CD14-positive monocyte (primary cell): Measurements from ENCODE around the gene CHST6. TPM values are rescaled to one million over a fixed set of nuclear protein-coding genes. Genes with fewer than 3 reads are reported as not detected.
"Not testable (repeated sequence)": the region's sequence is repeated elsewhere in the genome, so short reads cannot be mapped to it uniquely, and the experiment has no call there.

ENCODE experiments used
- DNase-seq, 3 donors: peaks; one replicate each; pipeline ENCODE4 v3.0.0-alpha.2; 2011 to 2022
- H2AFZ ChIP-seq: 2 replicates; pipeline ENCODE4 v1.6.0; 2012; ENCODE audit warnings: mild to moderate bottlenecking, low read depth, low read length, inconsistent platforms; ENCODE audit not compliant: insufficient read depth, poor library complexity, severe bottlenecking
- H3K27ac ChIP-seq, 2 donors: 1 replicate in 1 of 2; 2 replicates in 1 of 2; pipeline ENCODE4 v1.5.1; 2012 to 2013; ENCODE audit warnings: low read length in 2 of 2, control low read depth in 1 of 2, inconsistent platforms in 1 of 2, low read depth in 1 of 2, mild to moderate bottlenecking in 1 of 2
- H3K27me3 ChIP-seq, 2 donors: one replicate each; pipeline versions ENCODE4 v1.6.0 to v1.6.1; 2011 to 2013; ENCODE audit warnings: low read length in 2 of 2; ENCODE audit not compliant: control insufficient read depth in 2 of 2, insufficient read depth in 2 of 2
- H3K36me3 ChIP-seq, 2 donors: replicated peaks in 1 of 2; 1 replicate in 1 of 2; 2 replicates in 1 of 2; pipeline versions ENCODE4 v1.5.1 to v1.6.1; 2012 to 2013; ENCODE audit warnings: low read length in 2 of 2, control low read depth in 1 of 2, inconsistent platforms in 1 of 2, mild to moderate bottlenecking in 1 of 2; ENCODE audit not compliant: insufficient read depth in 2 of 2, control insufficient read depth in 1 of 2
- H3K4me1 ChIP-seq, 2 donors: 1 replicate in 1 of 2; 2 replicates in 1 of 2; pipeline versions ENCODE4 v1.5.1 to v1.6.1; 2012 to 2013; ENCODE audit warnings: low read length in 2 of 2, control low read depth in 1 of 2, inconsistent platforms in 1 of 2, mild to moderate bottlenecking in 1 of 2, moderate library complexity in 1 of 2; ENCODE audit not compliant: insufficient read depth in 2 of 2, control insufficient read depth in 1 of 2
- H3K4me2 ChIP-seq: replicated peaks from 2 replicates; pipeline ENCODE3; 2012; ENCODE audit warnings: low read length, moderate library complexity, mild to moderate bottlenecking; ENCODE audit not compliant: poor library complexity, severe bottlenecking; ENCODE audit errors: extremely low read depth
- H3K4me3 ChIP-seq, 3 experiments: fragments of 200-600 bp in 1 of 3; sonication (generic) in 1 of 3; replicated peaks in 1 of 3; 1 replicate in 2 of 3; 2 replicates in 1 of 3; pipeline ENCODE4 v1.5.1; 2011 to 2013; ENCODE audit warnings: low read length in 3 of 3, mild to moderate bottlenecking in 3 of 3, control low read depth in 2 of 3, low read depth in 2 of 3, inconsistent platforms in 1 of 3, moderate library complexity in 1 of 3
- H3K79me2 ChIP-seq: 2 replicates; pipeline ENCODE4 v1.6.0; 2012; ENCODE audit warnings: mild to moderate bottlenecking, control low read depth, inconsistent platforms, low read length, moderate library complexity; ENCODE audit not compliant: insufficient read depth
- H3K9ac ChIP-seq: 2 replicates; pipeline ENCODE4 v1.6.0; 2017; ENCODE audit warnings: low read length, mild to moderate bottlenecking; ENCODE audit not compliant: insufficient read depth, poor library complexity, severe bottlenecking
- H3K9me3 ChIP-seq, 2 donors: replicated peaks in 1 of 2; 1 replicate in 1 of 2; 2 replicates in 1 of 2; pipeline versions ENCODE4 v1.5.1 to v1.6.1; 2012 to 2013; ENCODE audit warnings: low read length in 2 of 2, control low read depth in 1 of 2; ENCODE audit not compliant: control insufficient read depth in 1 of 2, insufficient read depth in 1 of 2
- H4K20me1 ChIP-seq: 2 replicates; pipeline ENCODE4 v1.6.0; 2012; ENCODE audit warnings: mild to moderate bottlenecking, low read length, control low read depth, moderate library complexity; ENCODE audit not compliant: insufficient read depth
- H3K27ac Mint-ChIP-seq, 7 donors: one replicate each; pipeline ENCODE4 v1.8.0; 2020; ENCODE audit warnings: mild to moderate bottlenecking in 7 of 7, mixed read lengths in 7 of 7, moderate library complexity in 6 of 7, inconsistent platforms in 2 of 7
- H3K27me3 Mint-ChIP-seq, 3 donors: one replicate each; pipeline ENCODE4 v1.8.0; 2021 to 2022; ENCODE audit warnings: low read depth in 3 of 3, mild to moderate bottlenecking in 3 of 3, mixed read lengths in 3 of 3, moderate library complexity in 3 of 3, inconsistent platforms in 1 of 3
- H3K36me3 Mint-ChIP-seq, 2 donors: one replicate each; pipeline ENCODE4 v1.8.0; 2020; ENCODE audit warnings: mixed read lengths in 2 of 2, inconsistent platforms in 1 of 2, mild to moderate bottlenecking in 1 of 2
- H3K4me1 Mint-ChIP-seq: one replicate; pipeline ENCODE4 v1.8.0; 2020; ENCODE audit warnings: mild to moderate bottlenecking, mixed read lengths
- H3K4me3 Mint-ChIP-seq, 2 donors: one replicate each; pipeline ENCODE4 v1.8.0; 2020; ENCODE audit warnings: mild to moderate bottlenecking in 2 of 2, mixed read lengths in 2 of 2, moderate library complexity in 1 of 2
- H3K9me3 Mint-ChIP-seq, 7 donors: one replicate each; pipeline ENCODE4 v1.8.0; 2020 to 2022; ENCODE audit warnings: mixed read lengths in 7 of 7, mild to moderate bottlenecking in 6 of 7, moderate library complexity in 6 of 7, inconsistent platforms in 2 of 7
- WGBS: methylation state at CpG from one replicate; pipeline ENCODE4 v1.1.5; 2013; ENCODE audit warnings: missing lambda C conversion rate; ENCODE audit not compliant: insufficient coverage; 5-methylcytosine and 5-hydroxymethylcytosine counted together
- intact Hi-C, 2 donors: fragments of 100-400 bp; cut with micrococcal nuclease; formaldehyde crosslinking; loops; one replicate each; pipeline versions ENCODE4 v1.15.0 to v1.15.1; 2023
- polyA minus RNA-seq: library from RNA; depleted of rRNA, polyadenylated mRNA; stranded (reverse); fragments of >200 nt; gene quantifications from 2 replicates; pipeline ENCODE4 v1.2.3, GENCODE V29; 2012
- polyA plus RNA-seq, 3 donors: library from polyadenylated mRNA; depleted of rRNA in 1 of 3; unstranded in 2 of 3; stranded (reverse) in 1 of 3; fragments of 300-500 nt in 2 of 3; fragments of >200 nt in 1 of 3; fragmentation: Illumina TruSeq in 2 of 3; gene quantifications; 1 replicate in 2 of 3; 2 replicates in 1 of 3; pipeline ENCODE4 v1.2.3, GENCODE V29; 2012 to 2021
- total RNA-seq, 12 experiments: library from RNA in 1 of 12; stranded (reverse) in 1 of 12; fragments of 120-200 nt in 1 of 12; gene quantifications; one replicate each; pipeline ENCODE4 v1.2.4 and lab custom pipeline; 2013 to 2026; ENCODE audit warnings: mixed read lengths in 6 of 12, inconsistent platforms in 1 of 12
- TF ChIP-seq, protein P1 (sequence below): fragments of 200-600 bp; IDR thresholded peaks from one replicate; pipeline ENCODE4 v1.8.0; 2022; ENCODE audit warnings: antibody characterized with exemption, mild to moderate bottlenecking

Gene CHST6
- total RNA-seq (2013), result 0.02 TPM
- polyA plus RNA-seq (under 1 TPM in 1 of 3 donors, not detected in 2; 0.03 TPM), polyA minus RNA-seq (0.14 TPM in 1 of 2 replicates, not detected in the other), total RNA-seq (lab: John Stamatoyannopoulos, UW) (0.05 to 1.5 (median 0.35) reads per million in 11 experiments)

DNA sequence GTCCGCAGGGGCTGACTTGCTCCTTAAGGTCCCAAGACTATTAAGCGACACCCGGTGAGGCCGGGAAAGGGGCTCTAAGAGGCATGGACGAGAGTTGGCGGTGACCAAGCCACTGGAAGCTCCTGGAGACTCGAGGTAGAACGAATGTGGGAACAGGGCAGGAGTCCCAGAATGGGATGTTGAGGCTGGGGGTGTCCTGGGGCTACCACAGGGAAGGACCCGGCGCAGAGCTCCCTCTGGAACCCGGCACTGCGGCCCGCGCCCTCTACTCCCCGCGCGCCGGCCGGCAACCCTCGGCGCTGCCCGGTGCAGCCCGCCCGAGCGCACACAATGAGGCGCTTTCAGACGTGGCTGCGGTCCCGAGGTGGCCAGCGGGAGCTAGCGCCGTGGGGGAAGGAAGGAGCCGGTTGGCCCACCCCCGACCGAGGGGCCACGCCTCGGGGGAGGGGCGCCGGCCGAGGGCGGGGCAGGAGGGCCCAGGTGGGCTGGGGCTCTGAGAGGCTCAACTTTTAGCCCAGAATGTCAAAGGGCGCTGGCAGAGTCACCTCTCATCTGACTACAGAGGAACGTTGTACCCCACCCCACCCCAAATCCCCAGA, at the start of gene CHST6:
CHST6 (minus strand) TSS at position 366 of the 599 bp plus-strand sequence. CDS start 15,613 bp downstream, outside the sequence.
- peaks cover 0 to 3% (median 0%) of the 10 kb centered on the region in 7 donors for H3K9me3 Mint-ChIP-seq
- H3K27ac Mint-ChIP-seq, result no peak within 1 kb of the TSS
- H3K27me3 Mint-ChIP-seq, result peaks cover 27 to 49% (median 46%) of the 10 kb centered on the region in 3 donors
- intact Hi-C loops, result no loop called here
- H3K27me3 ChIP-seq, result peaks cover 11 to 33% of the 10 kb centered on the region in 2 donors
- H3K36me3 ChIP-seq, result no peaks in the 10 kb centered on the region
- peak within 1 kb of the TSS in 1 of 3 experiments; percentile 53 for H3K4me3 ChIP-seq
- H3K4me2 ChIP-seq, result peak within 1 kb of the TSS; percentile 55
- no peak for DNase-seq
- WGBS, result 2% methylated on average over 35 of the region's 43 CpGs
- H3K4me1 ChIP-seq, result peaks cover 5 to 10% of the 10 kb centered on the region in 2 donors
- TF ChIP-seq, protein P1, sequence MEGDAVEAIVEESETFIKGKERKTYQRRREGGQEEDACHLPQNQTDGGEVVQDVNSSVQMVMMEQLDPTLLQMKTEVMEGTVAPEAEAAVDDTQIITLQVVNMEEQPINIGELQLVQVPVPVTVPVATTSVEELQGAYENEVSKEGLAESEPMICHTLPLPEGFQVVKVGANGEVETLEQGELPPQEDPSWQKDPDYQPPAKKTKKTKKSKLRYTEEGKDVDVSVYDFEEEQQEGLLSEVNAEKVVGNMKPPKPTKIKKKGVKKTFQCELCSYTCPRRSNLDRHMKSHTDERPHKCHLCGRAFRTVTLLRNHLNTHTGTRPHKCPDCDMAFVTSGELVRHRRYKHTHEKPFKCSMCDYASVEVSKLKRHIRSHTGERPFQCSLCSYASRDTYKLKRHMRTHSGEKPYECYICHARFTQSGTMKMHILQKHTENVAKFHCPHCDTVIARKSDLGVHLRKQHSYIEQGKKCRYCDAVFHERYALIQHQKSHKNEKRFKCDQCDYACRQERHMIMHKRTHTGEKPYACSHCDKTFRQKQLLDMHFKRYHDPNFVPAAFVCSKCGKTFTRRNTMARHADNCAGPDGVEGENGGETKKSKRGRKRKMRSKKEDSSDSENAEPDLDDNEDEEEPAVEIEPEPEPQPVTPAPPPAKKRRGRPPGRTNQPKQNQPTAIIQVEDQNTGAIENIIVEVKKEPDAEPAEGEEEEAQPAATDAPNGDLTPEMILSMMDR, result no peak
- H3K27ac ChIP-seq, result no peak within 1 kb of the TSS
- H3K79me2 ChIP-seq, result no peaks in the 10 kb centered on the region
- no peaks in the 10 kb centered on the region for H4K20me1 ChIP-seq
- peak within 1 kb of the TSS; percentile 63 for H2AFZ ChIP-seq
- H3K36me3 Mint-ChIP-seq, result peaks cover 2 to 5% of the 10 kb centered on the region in 2 donors
- H3K4me1 Mint-ChIP-seq, result peaks cover 7% of the 10 kb centered on the region
- H3K4me3 Mint-ChIP-seq, result peak within 1 kb of the TSS; percentile 58 to 81
- no peak within 1 kb of the TSS for H3K9ac ChIP-seq
- peaks cover 0 to 6% of the 10 kb centered on the region in 2 donors for H3K9me3 ChIP-seq

DNA sequence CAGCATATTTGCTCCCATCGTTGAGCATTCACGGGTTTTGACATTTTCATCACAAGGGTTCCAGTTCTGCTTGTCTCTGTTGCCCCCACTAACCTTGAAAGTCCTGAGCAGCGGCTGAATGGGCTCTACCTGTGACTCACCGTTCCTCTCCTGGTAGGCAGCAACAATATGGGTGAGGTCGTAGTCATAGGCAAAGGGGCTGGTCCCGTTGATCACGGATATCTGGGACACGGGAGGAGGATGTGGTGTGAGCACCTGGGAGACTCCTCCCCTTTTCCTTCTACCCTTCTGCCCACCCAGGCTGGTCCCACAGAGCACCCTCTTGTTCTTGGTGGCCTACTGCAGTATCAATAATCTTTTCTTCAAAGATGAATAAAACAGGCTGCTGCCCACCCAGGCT, 47.2 kb upstream of the CHST6 start:
- H3K9me3 ChIP-seq, H3K4me1 Mint-ChIP-seq, H3K79me2 ChIP-seq, H3K4me2 ChIP-seq, H3K4me3 ChIP-seq, H3K27me3 Mint-ChIP-seq, intact Hi-C loops, H3K27ac Mint-ChIP-seq, H3K4me1 ChIP-seq, H3K36me3 Mint-ChIP-seq, H3K36me3 ChIP-seq, H4K20me1 ChIP-seq, H3K9ac ChIP-seq, H3K27ac ChIP-seq, H3K9me3 Mint-ChIP-seq, H2AFZ ChIP-seq, H3K4me3 Mint-ChIP-seq, DNase-seq, H3K27me3 ChIP-seq: not testable (repeated sequence)
- WGBS, result 80% methylated on average over 1 of the region's 8 CpGs
